H1 (cell line): ENCODE measurements around the gene CYP26C1. TPM values are rescaled to one million over a fixed set of nuclear protein-coding genes. Genes with fewer than 3 reads are reported as not detected.

Source experiments
- ASH2L ChIP-seq: fragments of 200-600, 300-600 bp; sonication (generic); IDR thresholded peaks from one replicate; pipeline ENCODE4 v1.7.1; 2017; ENCODE audit warnings: low read length
- KDM1A ChIP-seq: fragments of 200-600, 300-600 bp; sonication (generic); IDR thresholded peaks from 2 replicates; pipeline ENCODE4 v1.7.1; 2016; ENCODE audit warnings: mild to moderate bottlenecking, low read length, borderline replicate concordance
- MAX ChIP-seq: IDR thresholded peaks from 2 replicates; pipeline ENCODE4 v1.6.1; 2012; ENCODE audit warnings: inconsistent platforms
- RBBP5 ChIP-seq: IDR thresholded peaks from 2 replicates; pipeline ENCODE4 v1.7.1; 2012; ENCODE audit warnings: low read depth, mild to moderate bottlenecking, inconsistent platforms, low read length, moderate library complexity, borderline replicate concordance
- polyA plus RNA-seq, 7 experiments: library from polyadenylated mRNA; depleted of rRNA in 3 of 7; stranded (reverse) in 5 of 7; unstranded in 2 of 7; fragments of >200 nt in 5 of 7; fragments of 200-250 nt in 2 of 7; gene quantifications; 1 replicate in 5 of 7; 2 replicates in 1 of 7; 4 replicates in 1 of 7; pipeline versions ENCODE4 v1.2.1 to v1.2.3, GENCODE V29; 2011 to 2013; ENCODE audit warnings: missing spikeins in 2 of 7, mixed read lengths in 2 of 7
- total RNA-seq: library from RNA; stranded (reverse); fragmentation: NEBNext Ultra II Directional; extraction: Animal tissue kit (Norgen Biotek cat#: 25700); gene quantifications from 2 replicates; pipeline ENCODE4 v1.2.1, GENCODE V29; 2021

CYP26C1 gene
- total and polyA plus RNA-seq, 2 of the 8 experiments (the other 6 are each of a cell fraction or from before 2014, with no cell fraction given): 0.12 to 0.28 TPM

GRCh38 chr10:93074597-93075368, 14.2 kb downstream of the CYP26C1 start (continued):
- TF ChIP-seq RBBP5 (0 out of 2 replicates have a peak, but pooled peaks have one; percentile 5), MAX (peak; percentile 1), KDM1A (0 out of 2 replicates have a peak, but pooled peaks have one; percentile 8), ASH2L (peak; percentile 51)
- TF ChIP-seq, all 59 proteins: peak for 9
